ENCODE measurements around the gene B3GAT3. TPM values are rescaled to one million over a fixed set of nuclear protein-coding genes. Genes with fewer than 3 reads are reported as not detected.

Gene B3GAT3
- total RNA-seq, 2 donors from 2014 or later = 38.6 to 53.9 TPM

GRCh38 chr11:62607714-62608113, 14.1 kb downstream of the B3GAT3 start:
- H3K9me3 Mint-ChIP-seq = no peaks in the 10 kb centered on the region
- Histone ChIP-seq H3K27ac (ENCODE audit: low read depth, low read length) (no peak overlapping the region), H3K36me3 (ENCODE audit: control insufficient read depth, insufficient read depth, low read length) (no peaks in the 10 kb centered on the region), H3K9me3 (ENCODE audit: control insufficient read depth, low read length) (no peaks in the 10 kb centered on the region), H3K27me3 (ENCODE audit: control insufficient read depth, insufficient read depth, low read length, poor library complexity, severe bottlenecking) (peaks cover 11% of the 10 kb centered on the region), H3K4me1 (ENCODE audit: control insufficient read depth, insufficient read depth, low read length) (peaks cover 4% of the 10 kb centered on the region), H3K9ac (ENCODE audit: extremely low read depth, low read length, poor library complexity, severe bottlenecking) (no peak overlapping the region), H3K4me3 (ENCODE audit: low read length) (no peak overlapping the region)
- TF ChIP-seq CTCF (conservative IDR thresholded peaks at IDR 0.05) = no peak
- peaks cover 36% of the 10 kb centered on the region for H3K4me1 Mint-ChIP-seq
- 64 to 90% methylated on average over 4 of the region's 4 CpGs for WGBS, 2 experiments (ENCODE audit: insufficient coverage in 1 of 2, insufficient read length in 1 of 2)
- peaks cover 19% of the 10 kb centered on the region for H3K27me3 Mint-ChIP-seq (ENCODE audit: insufficient read depth)
- H3K36me3 Mint-ChIP-seq (ENCODE audit: low read depth) = peaks cover 28% of the 10 kb centered on the region
- peak overlapping the region; percentile 91 for H3K27ac Mint-ChIP-seq
- DNase-seq = no peak
- no peak overlapping the region for H3K4me3 Mint-ChIP-seq

GRCh38 chr11:62605902-62606301, 15.9 kb downstream of the B3GAT3 start:
- Histone ChIP-seq H3K4me3 (ENCODE audit: low read length) (no peak overlapping the region), H3K4me1 (ENCODE audit: control insufficient read depth, insufficient read depth, low read length) (peaks cover 4% of the 10 kb centered on the region), H3K9ac (ENCODE audit: extremely low read depth, low read length, poor library complexity, severe bottlenecking) (no peak overlapping the region), H3K27ac (ENCODE audit: low read depth, low read length) (no peak overlapping the region), H3K36me3 (ENCODE audit: control insufficient read depth, insufficient read depth, low read length) (no peaks in the 10 kb centered on the region), H3K9me3 (ENCODE audit: control insufficient read depth, low read length) (no peaks in the 10 kb centered on the region), H3K27me3 (ENCODE audit: control insufficient read depth, insufficient read depth, low read length, poor library complexity, severe bottlenecking) (peaks cover 11% of the 10 kb centered on the region)
- Mint-ChIP-seq H3K4me3 (no peak overlapping the region), H3K4me1 (peaks cover 29% of the 10 kb centered on the region), H3K36me3 (ENCODE audit: low read depth) (peaks cover 28% of the 10 kb centered on the region), H3K9me3 (no peaks in the 10 kb centered on the region), H3K27ac (no peak overlapping the region), H3K27me3 (ENCODE audit: insufficient read depth) (peaks cover 24% of the 10 kb centered on the region)
- no peak for TF ChIP-seq CTCF (conservative IDR thresholded peaks at IDR 0.05)
- WGBS, 2 experiments (ENCODE audit: insufficient coverage in 1 of 2, insufficient read length in 1 of 2) = 94% methylated on average over 14 to 15 of the region's 15 CpGs
- DNase-seq = no peak

- H3K27me3 Mint-ChIP-seq (ENCODE audit: insufficient read depth) = peaks cover 24% of the 10 kb centered on the region
- H3K27ac Mint-ChIP-seq = no peak overlapping the region
- no peak for TF ChIP-seq CTCF (conservative IDR thresholded peaks at IDR 0.05)
Measured at GRCh38 chr11:62605467-62605866, 16.3 kb downstream of the B3GAT3 start.

More at GRCh38 chr11:62605467-62605866, 16.3 kb downstream of the B3GAT3 start:
- H3K4me3 ChIP-seq (ENCODE audit: low read length) = no peak overlapping the region
- H3K36me3 ChIP-seq (ENCODE audit: control insufficient read depth, insufficient read depth, low read length) = no peaks in the 10 kb centered on the region
- Mint-ChIP-seq H3K4me1 (peaks cover 30% of the 10 kb centered on the region), H3K4me3 (no peak overlapping the region), H3K9me3 (no peaks in the 10 kb centered on the region), H3K36me3 (ENCODE audit: low read depth) (peaks cover 28% of the 10 kb centered on the region)
- whole genome bisulfite sequencing, 2 experiments (ENCODE audit: insufficient coverage in 1 of 2, insufficient read length in 1 of 2) = 98% methylated on average over 6 of the region's 6 CpGs
- no peak overlapping the region for H3K27ac ChIP-seq (ENCODE audit: low read depth, low read length)
- peaks cover 11% of the 10 kb centered on the region for H3K27me3 ChIP-seq (ENCODE audit: control insufficient read depth, insufficient read depth, low read length, poor library complexity, severe bottlenecking)
- H3K9me3 ChIP-seq (ENCODE audit: control insufficient read depth, low read length) = no peaks in the 10 kb centered on the region
- DNase-seq = no peak
- no peak overlapping the region for H3K9ac ChIP-seq (ENCODE audit: extremely low read depth, low read length, poor library complexity, severe bottlenecking)
- peaks cover 4% of the 10 kb centered on the region for H3K4me1 ChIP-seq (ENCODE audit: control insufficient read depth, insufficient read depth, low read length)

Data from endodermal cell (in vitro differentiated cells).